Measurements from ENCODE around the gene SORCS3. TPM values are rescaled to one million over a fixed set of nuclear protein-coding genes. Genes with fewer than 3 reads are reported as not detected.

The SORCS3 gene
- total RNA-seq, 1 experiment from 2014 or later: not detected

DNA sequence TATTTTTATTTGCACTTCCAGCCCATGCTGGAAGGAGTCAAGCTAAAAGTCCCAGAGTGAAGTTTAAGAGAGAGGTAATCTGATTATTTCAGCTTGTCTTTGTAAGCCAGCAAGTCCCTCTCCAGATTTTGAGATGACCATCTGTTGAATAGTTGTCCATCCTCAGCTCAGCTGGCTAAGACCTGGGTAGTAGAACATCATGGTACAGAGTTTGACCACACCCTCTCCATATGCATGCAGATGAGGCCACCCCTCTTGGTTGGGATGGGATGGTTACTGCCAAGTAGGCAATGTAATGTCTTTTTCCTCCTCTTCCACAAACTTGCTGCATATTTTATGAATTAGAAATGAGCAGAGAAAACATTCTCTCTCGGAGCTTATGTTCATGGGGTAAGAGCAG is 639.8 kb downstream of the SORCS3 start:
- H3K27ac Mint-ChIP-seq (ENCODE audit: low read depth, unreplicated experiment): no peak overlapping the region
- DNase-seq (ENCODE audit: unreplicated experiment): no peak
- peaks cover 35% of the 10 kb centered on the region for H3K9me3 Mint-ChIP-seq (ENCODE audit: unreplicated experiment)
- POLR2A ChIA-PET: no interaction called here
- BruUV-seq (replicated peaks): no TSS peak
- intact Hi-C loops (cut with micrococcal nuclease): no loop called here
- H3K27me3 Mint-ChIP-seq (ENCODE audit: insufficient read depth, unreplicated experiment): no peaks in the 10 kb centered on the region
- no peak for TF ChIP-seq CTCF (IDR thresholded peaks at IDR 0.05; ENCODE audit: unreplicated experiment)
- CTCF ChIA-PET: interaction anchor here (0.6 kb wide), 1 partner anchor 65 kb away, joined by 3 read pairs; no protein-coding TSS in a partner anchor
- no peaks in the 10 kb centered on the region for H3K4me1 Mint-ChIP-seq (ENCODE audit: insufficient read depth, unreplicated experiment)
- H3K36me3 Mint-ChIP-seq (ENCODE audit: insufficient read depth, unreplicated experiment): no peaks in the 10 kb centered on the region
- H3K4me3 Mint-ChIP-seq (ENCODE audit: unreplicated experiment): no peak overlapping the region

DNA sequence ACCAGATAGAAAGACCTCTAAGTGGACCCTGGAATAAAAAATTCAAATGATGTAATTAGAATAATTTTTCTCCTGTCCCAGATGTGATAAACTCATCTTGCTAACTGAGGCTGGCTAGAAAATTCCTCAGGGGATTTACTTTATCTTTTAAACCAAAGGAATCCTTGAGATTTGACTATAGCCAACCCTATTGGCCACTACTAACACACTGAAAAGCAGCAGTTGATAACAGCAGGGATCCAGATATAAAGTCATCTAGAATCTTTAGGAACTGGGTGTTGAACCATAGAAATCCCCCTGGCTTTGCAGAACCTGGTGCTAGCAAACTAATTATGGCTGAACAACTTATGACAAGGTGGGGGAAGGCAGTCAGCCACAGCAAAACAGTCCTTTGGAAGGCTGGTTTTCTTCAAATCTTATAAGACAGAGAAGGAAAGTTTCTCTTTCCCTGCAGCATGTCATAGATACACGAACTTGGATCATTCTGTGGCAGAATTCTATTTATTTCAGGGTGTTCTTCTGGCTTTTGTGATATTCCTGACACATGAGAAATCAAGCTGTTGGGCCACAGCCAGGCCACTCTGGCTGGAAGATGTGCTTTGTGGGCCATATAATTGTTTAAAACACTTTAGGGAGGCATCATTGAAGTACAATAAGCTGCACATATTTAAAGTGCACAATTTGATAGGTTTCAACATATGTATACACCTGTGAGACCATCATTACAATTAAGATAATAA is 643.6 kb downstream of the SORCS3 start:
- ChIA-PET CTCF (no interaction called here), POLR2A (no interaction called here)
- no peak for DNase-seq (ENCODE audit: unreplicated experiment)
- Mint-ChIP-seq H3K4me1 (ENCODE audit: insufficient read depth, unreplicated experiment) (no peaks in the 10 kb centered on the region), H3K9me3 (ENCODE audit: unreplicated experiment) (peaks cover 14% of the 10 kb centered on the region), H3K4me3 (ENCODE audit: unreplicated experiment) (no peak overlapping the region), H3K36me3 (ENCODE audit: insufficient read depth, unreplicated experiment) (no peaks in the 10 kb centered on the region), H3K27me3 (ENCODE audit: insufficient read depth, unreplicated experiment) (no peaks in the 10 kb centered on the region), H3K27ac (ENCODE audit: low read depth, unreplicated experiment) (no peak overlapping the region)
- no TSS peak for BruUV-seq (replicated peaks)
- intact Hi-C loops (cut with micrococcal nuclease): no loop called here
- no peak for TF ChIP-seq CTCF (IDR thresholded peaks at IDR 0.05; ENCODE audit: unreplicated experiment)

- Mint-ChIP-seq H3K27me3 (ENCODE audit: insufficient read depth, unreplicated experiment) (no peaks in the 10 kb centered on the region), H3K4me3 (ENCODE audit: unreplicated experiment) (no peak overlapping the region), H3K9me3 (ENCODE audit: unreplicated experiment) (peaks cover 13% of the 10 kb centered on the region), H3K27ac (ENCODE audit: low read depth, unreplicated experiment) (no peak overlapping the region), H3K4me1 (ENCODE audit: insufficient read depth, unreplicated experiment) (no peaks in the 10 kb centered on the region), H3K36me3 (ENCODE audit: insufficient read depth, unreplicated experiment) (no peaks in the 10 kb centered on the region)
- intact Hi-C loops (cut with micrococcal nuclease): no loop called here
- POLR2A ChIA-PET: no interaction called here
- CTCF ChIA-PET: no interaction called here
- DNase-seq (ENCODE audit: unreplicated experiment): no peak
- TF ChIP-seq CTCF (IDR thresholded peaks at IDR 0.05; ENCODE audit: unreplicated experiment): no peak
- BruUV-seq (replicated peaks): no TSS peak
These were observed 646.9 kb downstream of the SORCS3 start for GRCh38 chr10:105288026-105288425.

DNA sequence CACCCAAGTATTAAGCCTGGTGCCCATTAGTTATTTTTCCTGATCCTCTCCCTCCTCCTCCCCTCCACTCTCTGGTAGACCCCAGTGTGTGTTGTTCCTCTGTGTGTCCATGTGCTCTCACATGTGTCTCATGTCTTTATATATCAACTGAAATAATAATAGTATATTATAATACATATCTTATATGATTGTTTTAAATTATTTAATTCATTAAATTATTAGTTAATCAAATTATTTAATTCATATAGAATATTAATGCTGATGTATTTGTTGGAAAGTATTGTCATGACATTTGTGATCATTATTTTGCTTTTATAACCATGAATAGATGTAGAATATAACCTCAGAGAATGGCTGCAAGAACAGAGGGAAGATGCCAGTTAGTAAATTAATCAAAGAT is 647.5 kb downstream of the SORCS3 start:
- no peak overlapping the region for H3K4me3 Mint-ChIP-seq (ENCODE audit: unreplicated experiment)
- intact Hi-C loops (cut with micrococcal nuclease): no loop called here
- no peaks in the 10 kb centered on the region for H3K36me3 Mint-ChIP-seq (ENCODE audit: insufficient read depth, unreplicated experiment)
- H3K9me3 Mint-ChIP-seq (ENCODE audit: unreplicated experiment): peaks cover 15% of the 10 kb centered on the region
- BruUV-seq (replicated peaks): no TSS peak
- ChIA-PET POLR2A (no interaction called here), CTCF (no interaction called here)
- no peak for DNase-seq (ENCODE audit: unreplicated experiment)
- no peaks in the 10 kb centered on the region for H3K4me1 Mint-ChIP-seq (ENCODE audit: insufficient read depth, unreplicated experiment)
- no peak for TF ChIP-seq CTCF (IDR thresholded peaks at IDR 0.05; ENCODE audit: unreplicated experiment)
- H3K27me3 Mint-ChIP-seq (ENCODE audit: insufficient read depth, unreplicated experiment): no peaks in the 10 kb centered on the region
- H3K27ac Mint-ChIP-seq (ENCODE audit: low read depth, unreplicated experiment): no peak overlapping the region
